Measurements from ENCODE around the gene OR51B4. TPM values are rescaled to one million over a fixed set of nuclear protein-coding genes. Genes with fewer than 3 reads are reported as not detected.
A peak's percentile ranks its signal among the peaks of the same experiment; 100 is the strongest.

Gene OR51B4
- total and polyA plus RNA-seq, 9 of the 15 experiments (the other 6 are each of a cell fraction or from before 2014, with no cell fraction given), result 17.1 to 64.6 (median 39.9) TPM

- TF ChIP-seq ZNF263 (CRISPR knock-in tag; IDR thresholded peaks at IDR 0.05; ENCODE audit: borderline replicate concordance), result no peak
- no peak for TF ChIP-seq NONO (IDR thresholded peaks at IDR 0.05; ENCODE audit: low read depth in 2 of 2, low read length in 1 of 2)
- no peak for TF ChIP-seq ZNF586 (CRISPR knock-in tag; conservative IDR thresholded peaks at IDR 0.05)
- TF ChIP-seq, protein P1, sequence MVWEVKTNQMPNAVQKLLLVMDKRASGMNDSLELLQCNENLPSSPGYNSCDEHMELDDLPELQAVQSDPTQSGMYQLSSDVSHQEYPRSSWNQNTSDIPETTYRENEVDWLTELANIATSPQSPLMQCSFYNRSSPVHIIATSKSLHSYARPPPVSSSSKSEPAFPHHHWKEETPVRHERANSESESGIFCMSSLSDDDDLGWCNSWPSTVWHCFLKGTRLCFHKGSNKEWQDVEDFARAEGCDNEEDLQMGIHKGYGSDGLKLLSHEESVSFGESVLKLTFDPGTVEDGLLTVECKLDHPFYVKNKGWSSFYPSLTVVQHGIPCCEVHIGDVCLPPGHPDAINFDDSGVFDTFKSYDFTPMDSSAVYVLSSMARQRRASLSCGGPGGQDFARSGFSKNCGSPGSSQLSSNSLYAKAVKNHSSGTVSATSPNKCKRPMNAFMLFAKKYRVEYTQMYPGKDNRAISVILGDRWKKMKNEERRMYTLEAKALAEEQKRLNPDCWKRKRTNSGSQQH (CRISPR knock-in tag; IDR thresholded peaks at IDR 0.05), result no peak
- no peak for TF ChIP-seq NKRF (IDR thresholded peaks at IDR 0.05; ENCODE audit: borderline replicate concordance)
- TF ChIP-seq ZNF584 (CRISPR knock-in tag; IDR thresholded peaks at IDR 0.05; ENCODE audit: low read depth), result no peak
- TF ChIP-seq, protein P2, sequence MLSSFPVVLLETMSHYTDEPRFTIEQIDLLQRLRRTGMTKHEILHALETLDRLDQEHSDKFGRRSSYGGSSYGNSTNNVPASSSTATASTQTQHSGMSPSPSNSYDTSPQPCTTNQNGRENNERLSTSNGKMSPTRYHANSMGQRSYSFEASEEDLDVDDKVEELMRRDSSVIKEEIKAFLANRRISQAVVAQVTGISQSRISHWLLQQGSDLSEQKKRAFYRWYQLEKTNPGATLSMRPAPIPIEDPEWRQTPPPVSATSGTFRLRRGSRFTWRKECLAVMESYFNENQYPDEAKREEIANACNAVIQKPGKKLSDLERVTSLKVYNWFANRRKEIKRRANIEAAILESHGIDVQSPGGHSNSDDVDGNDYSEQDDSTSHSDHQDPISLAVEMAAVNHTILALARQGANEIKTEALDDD (IDR thresholded peaks at IDR 0.05), result no peak
- TF ChIP-seq, protein P3, sequence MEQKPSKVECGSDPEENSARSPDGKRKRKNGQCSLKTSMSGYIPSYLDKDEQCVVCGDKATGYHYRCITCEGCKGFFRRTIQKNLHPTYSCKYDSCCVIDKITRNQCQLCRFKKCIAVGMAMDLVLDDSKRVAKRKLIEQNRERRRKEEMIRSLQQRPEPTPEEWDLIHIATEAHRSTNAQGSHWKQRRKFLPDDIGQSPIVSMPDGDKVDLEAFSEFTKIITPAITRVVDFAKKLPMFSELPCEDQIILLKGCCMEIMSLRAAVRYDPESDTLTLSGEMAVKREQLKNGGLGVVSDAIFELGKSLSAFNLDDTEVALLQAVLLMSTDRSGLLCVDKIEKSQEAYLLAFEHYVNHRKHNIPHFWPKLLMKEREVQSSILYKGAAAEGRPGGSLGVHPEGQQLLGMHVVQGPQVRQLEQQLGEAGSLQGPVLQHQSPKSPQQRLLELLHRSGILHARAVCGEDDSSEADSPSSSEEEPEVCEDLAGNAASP (IDR thresholded peaks at IDR 0.05), result no peak
- TF ChIP-seq TFAM (CRISPR knock-in tag; conservative IDR thresholded peaks at IDR 0.05), result no peak
- no peak for TF ChIP-seq STAT5B (CRISPR knock-in tag; IDR thresholded peaks at IDR 0.05)
- TF ChIP-seq MNT (conservative IDR thresholded peaks at IDR 0.05), result no peak
- no peak for TF ChIP-seq HDAC6 (IDR thresholded peaks at IDR 0.05; ENCODE audit: low read depth, low read length)
- TF ChIP-seq SMAD4 (CRISPR knock-in tag; conservative IDR thresholded peaks at IDR 0.05), result no peak
- no peak for TF ChIP-seq NR4A1 (CRISPR knock-in tag; IDR thresholded peaks at IDR 0.05)
- TF ChIP-seq NR4A1 (tag; IDR thresholded peaks at IDR 0.05), result peak; percentile 31; the same call in 1 of the 2 replicates
- no peak for TF ChIP-seq ZNF766 (CRISPR knock-in tag; conservative IDR thresholded peaks at IDR 0.05)
- TF ChIP-seq NR2C1 (IDR thresholded peaks at IDR 0.05), result peak; percentile 60
- TF ChIP-seq NR2C1 (tag; IDR thresholded peaks at IDR 0.05), result peak; percentile 76
- no peak for TF ChIP-seq ZNF23 (CRISPR knock-in tag; IDR thresholded peaks at IDR 0.05)
- no peak for TF ChIP-seq RB1 (IDR thresholded peaks at IDR 0.05; ENCODE audit: low read depth)
- TF ChIP-seq NR2C2 (CRISPR knock-in tag; IDR thresholded peaks at IDR 0.05), result no peak
- peak; percentile 63; the same call in 1 of the 2 replicates for TF ChIP-seq NR2C2 (tag; IDR thresholded peaks at IDR 0.05)
- no peak for TF ChIP-seq MXI1 (IDR thresholded peaks at IDR 0.05; ENCODE audit: low read depth, low read length)
Observed at GRCh38 chr11:5282628-5283027, 19.1 kb downstream of the OR51B4 start (continued).
